HepG2 (cell line): ENCODE measurements around the gene PRPSAP1. TPM values are rescaled to one million over a fixed set of nuclear protein-coding genes. Genes with fewer than 3 reads are reported as not detected.

Experiments used
- CTCF ChIP-seq: sonication (generic); formaldehyde crosslinking; IDR thresholded peaks from 2 replicates; pipeline ENCODE4 v1.5.0; 2020; ENCODE audit warnings: mild to moderate bottlenecking, missing genetic modification reagents, moderate library complexity
- EHMT2 ChIP-seq: fragments of 200-600 bp; sonication (generic); IDR thresholded peaks from 2 replicates; pipeline ENCODE4 v1.7.0; 2017; ENCODE audit warnings: antibody characterized with exemption, low read depth, low read length, borderline replicate concordance
- HNRNPUL1 ChIP-seq: fragments of 200-400 bp; formaldehyde crosslinking; IDR thresholded peaks from 2 replicates; pipeline ENCODE4 v1.6.1; 2017; ENCODE audit warnings: low read depth, mild to moderate bottlenecking, low read length, moderate library complexity
- IRF2 ChIP-seq: IDR thresholded peaks from 2 replicates; pipeline ENCODE4 v1.6.1; 2018; ENCODE audit warnings: missing genetic modification reagents, missing compliant biosample characterization
- PAF1 ChIP-seq: IDR thresholded peaks from 2 replicates; pipeline ENCODE4 v1.6.1; 2016; ENCODE audit warnings: missing genetic modification reagents, missing compliant biosample characterization
- PRMT3 ChIP-seq: sonication (generic); formaldehyde crosslinking; IDR thresholded peaks from 2 replicates; pipeline ENCODE4 v1.8.1; 2022; ENCODE audit warnings: low read depth, mild to moderate bottlenecking, moderate library complexity, missing genetic modification reagents, borderline replicate concordance
- RFX1 ChIP-seq: fragments of 450-650 bp; IDR thresholded peaks from 2 replicates; pipeline ENCODE4 v1.6.1; 2017
- SIX4 ChIP-seq: sonication (generic); formaldehyde crosslinking; IDR thresholded peaks from 2 replicates; pipeline ENCODE4 v1.4.0; 2020; ENCODE audit warnings: missing genetic modification reagents
- SP1 ChIP-seq, 2 experiments: fragments of 450-650 bp in 1 of 2; sonication (generic) in 1 of 2; formaldehyde crosslinking in 1 of 2; IDR thresholded peaks; 2 replicates each; pipeline versions ENCODE4 v1.4.0 to v1.6.1; 2016 to 2020; ENCODE audit warnings: missing genetic modification reagents in 1 of 2
- SP2 ChIP-seq: sonication (generic); formaldehyde crosslinking; IDR thresholded peaks from 2 replicates; pipeline ENCODE4 v1.5.1; 2020; ENCODE audit warnings: mild to moderate bottlenecking, missing genetic modification reagents
- SUZ12 ChIP-seq: fragments of 150-350 bp; IDR thresholded peaks from 2 replicates; pipeline ENCODE4 v1.6.1; 2014; ENCODE audit warnings: low read depth, low read length
- TARDBP ChIP-seq: sonication (generic); formaldehyde crosslinking; IDR thresholded peaks from 2 replicates; pipeline ENCODE4 v1.8.0; 2022; ENCODE audit warnings: mild to moderate bottlenecking, missing genetic modification reagents
- ZBTB14 ChIP-seq: sonication (generic); formaldehyde crosslinking; IDR thresholded peaks from 2 replicates; pipeline ENCODE4 v1.4.0; 2020; ENCODE audit warnings: missing genetic modification reagents
- ZBTB49 ChIP-seq: sonication (generic); formaldehyde crosslinking; IDR thresholded peaks from 2 replicates; pipeline ENCODE4 v1.4.0; 2020; ENCODE audit warnings: missing genetic modification reagents, borderline replicate concordance
- ZFP82 ChIP-seq: sonication (generic); formaldehyde crosslinking; IDR thresholded peaks from 2 replicates; pipeline ENCODE4 v1.5.1; 2020; ENCODE audit warnings: mild to moderate bottlenecking, missing genetic modification reagents, borderline replicate concordance
- ZNF160 ChIP-seq: sonication (generic); formaldehyde crosslinking; IDR thresholded peaks from 2 replicates; pipeline ENCODE4 v1.8.0; 2022; ENCODE audit warnings: mild to moderate bottlenecking, inconsistent platforms, missing genetic modification reagents
- ZNF362 ChIP-seq: sonication (generic); formaldehyde crosslinking; IDR thresholded peaks from 2 replicates; pipeline ENCODE4 v1.4.0; 2020; ENCODE audit warnings: missing genetic modification reagents, mild to moderate bottlenecking, borderline replicate concordance
- ZNF367 ChIP-seq: sonication (generic); formaldehyde crosslinking; IDR thresholded peaks from 2 replicates; pipeline ENCODE4 v1.4.0; 2020; ENCODE audit warnings: missing genetic modification reagents, borderline replicate concordance
- ZNF772 ChIP-seq: sonication (generic); formaldehyde crosslinking; IDR thresholded peaks from 2 replicates; pipeline ENCODE4 v1.5.0; 2020; ENCODE audit warnings: mild to moderate bottlenecking, missing genetic modification reagents
- polyA plus RNA-seq, 8 experiments: library from polyadenylated mRNA; depleted of rRNA in 3 of 8; stranded (reverse) in 7 of 8; unstranded in 1 of 8; fragments of >200 nt; fragmentation: Illumina TruSeq in 4 of 8; extraction: Trizol in 4 of 8; gene quantifications; 2 replicates each; pipeline versions ENCODE4 v1.2.1 to v1.2.3, GENCODE V29; 2011 to 2016; ENCODE audit warnings: low read depth in 4 of 8, missing spikeins in 1 of 8, mixed read lengths in 1 of 8; ENCODE audit not compliant: insufficient read depth in 1 of 8
- total RNA-seq, 5 experiments: library from RNA; depleted of rRNA; stranded (reverse); fragments of >200 nt; fragmentation: Illumina TruSeq; extraction: Trizol; gene quantifications; 2 replicates each; pipeline ENCODE4 v1.2.3, GENCODE V29; 2016; ENCODE audit warnings: low read depth in 1 of 5
- TF ChIP-seq, protein P1 (sequence below): sonication (generic); formaldehyde crosslinking; IDR thresholded peaks from 2 replicates; pipeline ENCODE4 v1.4.0; 2020; ENCODE audit warnings: missing genetic modification reagents; ENCODE audit errors: not compliant biosample characterization
- TF ChIP-seq, protein P2 (sequence below): sonication (generic); formaldehyde crosslinking; IDR thresholded peaks from 2 replicates; pipeline ENCODE4 v1.4.0; 2020; ENCODE audit warnings: mild to moderate bottlenecking, missing genetic modification reagents

PRPSAP1 gene
- total and polyA plus RNA-seq, 2 of the 13 experiments (the other 11 are each of a cell fraction or from before 2014, with no cell fraction given) = 91.1 to 314 TPM

DNA sequence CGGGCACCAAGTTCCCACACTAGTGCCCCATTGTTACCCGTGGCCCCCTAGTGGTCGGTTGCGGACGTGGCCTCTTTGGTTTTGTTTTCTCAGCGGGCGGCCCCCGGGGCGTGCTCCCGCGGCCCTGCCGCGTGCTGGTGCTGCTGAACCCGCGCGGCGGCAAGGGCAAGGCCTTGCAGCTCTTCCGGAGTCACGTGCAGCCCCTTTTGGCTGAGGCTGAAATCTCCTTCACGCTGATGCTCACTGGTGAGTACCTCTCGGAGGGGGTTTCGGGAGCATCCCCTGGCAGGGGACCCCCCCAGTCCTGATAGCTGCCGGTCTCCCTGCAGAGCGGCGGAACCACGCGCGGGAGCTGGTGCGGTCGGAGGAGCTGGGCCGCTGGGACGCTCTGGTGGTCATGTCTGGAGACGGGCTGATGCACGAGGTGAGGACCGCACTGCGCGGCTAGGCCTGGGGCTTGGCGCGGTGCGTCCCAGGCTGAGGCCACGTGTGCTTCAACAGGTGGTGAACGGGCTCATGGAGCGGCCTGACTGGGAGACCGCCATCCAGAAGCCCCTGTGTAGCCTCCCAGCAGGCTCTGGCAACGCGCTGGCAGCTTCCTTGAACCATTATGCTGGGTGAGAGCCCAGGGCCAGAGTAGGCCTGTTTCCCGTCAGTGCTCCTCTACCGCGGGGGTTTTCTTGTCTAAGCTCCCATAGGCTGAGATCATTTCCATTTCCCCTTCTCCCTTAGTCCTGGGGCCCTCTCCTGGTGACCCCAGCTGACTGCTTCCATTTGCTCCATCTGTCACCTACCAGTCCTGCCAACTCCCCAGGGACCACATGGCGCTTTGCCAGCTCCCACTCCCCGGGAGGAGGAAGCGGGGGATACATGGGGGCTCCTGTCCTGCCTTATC lies 32.4 kb upstream of the PRPSAP1 start (continued):
- peak; percentile 93; the same call in 1 of the 2 replicates for TF ChIP-seq TARDBP (CRISPR knock-in tag)
- no peak for TF ChIP-seq SP1 (IDR thresholded peaks at IDR 0.05)
- peak; percentile 61 for TF ChIP-seq SP1 (CRISPR knock-in tag; IDR thresholded peaks at IDR 0.05)
- TF ChIP-seq CTCF (CRISPR knock-in tag) = peak; percentile 94
- TF ChIP-seq ZBTB49 (CRISPR knock-in tag) = peak; percentile 48; the same call in 1 of the 2 replicates
- TF ChIP-seq HNRNPUL1 = no peak
- TF ChIP-seq, protein P1, sequence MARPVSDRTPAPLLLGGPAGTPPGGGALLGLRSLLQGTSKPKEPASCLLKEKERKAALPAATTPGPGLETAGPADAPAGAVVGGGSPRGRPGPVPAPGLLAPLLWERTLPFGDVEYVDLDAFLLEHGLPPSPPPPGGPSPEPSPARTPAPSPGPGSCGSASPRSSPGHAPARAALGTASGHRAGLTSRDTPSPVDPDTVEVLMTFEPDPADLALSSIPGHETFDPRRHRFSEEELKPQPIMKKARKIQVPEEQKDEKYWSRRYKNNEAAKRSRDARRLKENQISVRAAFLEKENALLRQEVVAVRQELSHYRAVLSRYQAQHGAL (CRISPR knock-in tag) = peak; percentile 95
- TF ChIP-seq RFX1 = no peak
- TF ChIP-seq ZNF772 (CRISPR knock-in tag) = peak; percentile 96
- TF ChIP-seq EHMT2 = no peak
- peak; percentile 95 for TF ChIP-seq ZNF160
- no peak for TF ChIP-seq SUZ12
- TF ChIP-seq ZNF367 = peak; percentile 98
- peak; percentile 45; the same call in 1 of the 2 replicates for TF ChIP-seq SP2 (CRISPR knock-in tag)
- TF ChIP-seq ZNF362 (CRISPR knock-in tag) = peak; percentile 65
- peak; percentile 100 for TF ChIP-seq ZFP82 (CRISPR knock-in tag)
- TF ChIP-seq, protein P2, sequence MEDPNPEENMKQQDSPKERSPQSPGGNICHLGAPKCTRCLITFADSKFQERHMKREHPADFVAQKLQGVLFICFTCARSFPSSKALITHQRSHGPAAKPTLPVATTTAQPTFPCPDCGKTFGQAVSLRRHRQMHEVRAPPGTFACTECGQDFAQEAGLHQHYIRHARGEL (CRISPR knock-in tag) = no peak
- peak; percentile 93 for TF ChIP-seq IRF2 (CRISPR knock-in tag)
- no peak; the same call in 1 of the 2 replicates for TF ChIP-seq SIX4 (CRISPR knock-in tag)
- TF ChIP-seq PRMT3 (CRISPR knock-in tag) = peak; percentile 94
- no peak for TF ChIP-seq PAF1 (CRISPR knock-in tag)
- TF ChIP-seq ZBTB14 (CRISPR knock-in tag) = peak; percentile 90
